HepG2 (cell line): Measurements from ENCODE around the gene RXFP3. TPM values are rescaled to one million over a fixed set of nuclear protein-coding genes. Genes with fewer than 3 reads are reported as not detected.

Experiments used
- CEBPB ChIP-seq: IDR thresholded peaks from 2 replicates; pipeline ENCODE4 v1.6.1; 2011; ENCODE audit warnings: low read depth, low read length, improper control_type of control experiment, borderline replicate concordance
- GMEB2 ChIP-seq: IDR thresholded peaks from 2 replicates; pipeline ENCODE4 v1.6.1; 2016; ENCODE audit warnings: missing biosample characterization, missing genetic modification reagents, low read depth
- HMGXB4 ChIP-seq, 2 experiments: sonication (generic) in 1 of 2; formaldehyde crosslinking in 1 of 2; IDR thresholded peaks; 2 replicates each; pipeline versions ENCODE4 v1.4.0 to v1.6.1; 2018 to 2020; ENCODE audit warnings: missing genetic modification reagents in 2 of 2, borderline replicate concordance in 1 of 2, low read depth in 1 of 2, mild to moderate bottlenecking in 1 of 2, missing biosample characterization in 1 of 2
- KLF16 ChIP-seq, 2 experiments: sonication (generic) in 1 of 2; formaldehyde crosslinking in 1 of 2; IDR thresholded peaks; 2 replicates each; pipeline versions ENCODE4 v1.6.1 to v1.8.0; 2016 to 2023; ENCODE audit warnings: missing genetic modification reagents in 2 of 2, missing compliant biosample characterization in 1 of 2
- ZNF24 ChIP-seq: fragments of 450-650 bp; IDR thresholded peaks from 2 replicates; pipeline ENCODE4 v1.6.1; 2017; ENCODE audit warnings: antibody characterized with exemption, mild to moderate bottlenecking
- ZNF431 ChIP-seq: sonication (generic); formaldehyde crosslinking; IDR thresholded peaks from 2 replicates; pipeline ENCODE4 v1.9.0; 2022; ENCODE audit warnings: missing genetic modification reagents, low read depth, mild to moderate bottlenecking, borderline replicate concordance
- ZNF781 ChIP-seq: sonication (generic); formaldehyde crosslinking; IDR thresholded peaks from 2 replicates; pipeline ENCODE4 v1.5.1; 2020; ENCODE audit warnings: borderline replicate concordance, mild to moderate bottlenecking, missing genetic modification reagents; ENCODE audit errors: not compliant biosample characterization
- ZZZ3 ChIP-seq: sonication (generic); formaldehyde crosslinking; IDR thresholded peaks from 2 replicates; pipeline ENCODE4 v1.4.0; 2020; ENCODE audit warnings: missing genetic modification reagents, mild to moderate bottlenecking, borderline replicate concordance
- polyA plus RNA-seq, 8 experiments: library from polyadenylated mRNA; depleted of rRNA in 3 of 8; stranded (reverse) in 7 of 8; unstranded in 1 of 8; fragments of >200 nt; fragmentation: Illumina TruSeq in 4 of 8; extraction: Trizol in 4 of 8; gene quantifications; 2 replicates each; pipeline versions ENCODE4 v1.2.1 to v1.2.3, GENCODE V29; 2011 to 2016; ENCODE audit warnings: low read depth in 4 of 8, missing spikeins in 1 of 8, mixed read lengths in 1 of 8; ENCODE audit not compliant: insufficient read depth in 1 of 8
- total RNA-seq, 5 experiments: library from RNA; depleted of rRNA; stranded (reverse); fragments of >200 nt; fragmentation: Illumina TruSeq; extraction: Trizol; gene quantifications; 2 replicates each; pipeline ENCODE4 v1.2.3, GENCODE V29; 2016; ENCODE audit warnings: low read depth in 1 of 5
- TF ChIP-seq, protein P1 (sequence below): sonication (generic); formaldehyde crosslinking; conservative IDR thresholded peaks from 2 replicates; pipeline ENCODE4 v1.4.0; 2020; ENCODE audit warnings: mild to moderate bottlenecking, missing genetic modification reagents, moderate library complexity

Gene RXFP3
- total and polyA plus RNA-seq, 2 of the 13 experiments (the other 11 are each of a cell fraction or from before 2014, with no cell fraction given): not detected

GRCh38 chr5:33894566-33894965 is 41.6 kb upstream of the RXFP3 start (continued):
- TF ChIP-seq, protein P1, sequence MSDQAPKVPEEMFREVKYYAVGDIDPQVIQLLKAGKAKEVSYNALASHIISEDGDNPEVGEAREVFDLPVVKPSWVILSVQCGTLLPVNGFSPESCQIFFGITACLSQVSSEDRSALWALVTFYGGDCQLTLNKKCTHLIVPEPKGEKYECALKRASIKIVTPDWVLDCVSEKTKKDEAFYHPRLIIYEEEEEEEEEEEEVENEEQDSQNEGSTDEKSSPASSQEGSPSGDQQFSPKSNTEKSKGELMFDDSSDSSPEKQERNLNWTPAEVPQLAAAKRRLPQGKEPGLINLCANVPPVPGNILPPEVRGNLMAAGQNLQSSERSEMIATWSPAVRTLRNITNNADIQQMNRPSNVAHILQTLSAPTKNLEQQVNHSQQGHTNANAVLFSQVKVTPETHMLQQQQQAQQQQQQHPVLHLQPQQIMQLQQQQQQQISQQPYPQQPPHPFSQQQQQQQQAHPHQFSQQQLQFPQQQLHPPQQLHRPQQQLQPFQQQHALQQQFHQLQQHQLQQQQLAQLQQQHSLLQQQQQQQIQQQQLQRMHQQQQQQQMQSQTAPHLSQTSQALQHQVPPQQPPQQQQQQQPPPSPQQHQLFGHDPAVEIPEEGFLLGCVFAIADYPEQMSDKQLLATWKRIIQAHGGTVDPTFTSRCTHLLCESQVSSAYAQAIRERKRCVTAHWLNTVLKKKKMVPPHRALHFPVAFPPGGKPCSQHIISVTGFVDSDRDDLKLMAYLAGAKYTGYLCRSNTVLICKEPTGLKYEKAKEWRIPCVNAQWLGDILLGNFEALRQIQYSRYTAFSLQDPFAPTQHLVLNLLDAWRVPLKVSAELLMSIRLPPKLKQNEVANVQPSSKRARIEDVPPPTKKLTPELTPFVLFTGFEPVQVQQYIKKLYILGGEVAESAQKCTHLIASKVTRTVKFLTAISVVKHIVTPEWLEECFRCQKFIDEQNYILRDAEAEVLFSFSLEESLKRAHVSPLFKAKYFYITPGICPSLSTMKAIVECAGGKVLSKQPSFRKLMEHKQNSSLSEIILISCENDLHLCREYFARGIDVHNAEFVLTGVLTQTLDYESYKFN (CRISPR knock-in tag): no peak
- TF ChIP-seq CEBPB (no peak), HMGXB4 (CRISPR knock-in tag; IDR thresholded peaks at IDR 0.05; ENCODE audit: borderline replicate concordance in 1 of 2, low read depth in 1 of 2) (no peak), ZNF781 (CRISPR knock-in tag) (no peak), ZNF24 (no peak), KLF16 (CRISPR knock-in tag; IDR thresholded peaks at IDR 0.05) (no peak), GMEB2 (no peak), ZZZ3 (no peak), ZNF431 (CRISPR knock-in tag) (no peak)
- TF ChIP-seq, all 625 proteins: peak for 0
